Gastroesophageal sphincter (tissue), 3 donors: ENCODE results near the gene TSPEAR.

Experiments
- EP300 ChIP-seq: sonication (generic); formaldehyde crosslinking; IDR thresholded peaks from one replicate; pipeline ENCODE4 v1.6.1; 2017; ENCODE audit warnings: antibody characterized with exemption, mild to moderate bottlenecking
- POLR2AphosphoS5 ChIP-seq: sonication (generic); formaldehyde crosslinking; IDR thresholded peaks from one replicate; pipeline ENCODE4 v1.6.1; 2017; ENCODE audit warnings: antibody characterized with exemption
- TF ChIP-seq, protein P1 (sequence below), 4 experiments: fragments of 200-600 bp in 2 of 4; fragments of 450-650 bp in 2 of 4; sonication (generic) in 1 of 4; IDR thresholded peaks; one replicate each; pipeline ENCODE4 v1.5.1; 2017 to 2019; ENCODE audit warnings: antibody characterized with exemption in 4 of 4, mild to moderate bottlenecking in 2 of 4, moderate library complexity in 2 of 4

DNA sequence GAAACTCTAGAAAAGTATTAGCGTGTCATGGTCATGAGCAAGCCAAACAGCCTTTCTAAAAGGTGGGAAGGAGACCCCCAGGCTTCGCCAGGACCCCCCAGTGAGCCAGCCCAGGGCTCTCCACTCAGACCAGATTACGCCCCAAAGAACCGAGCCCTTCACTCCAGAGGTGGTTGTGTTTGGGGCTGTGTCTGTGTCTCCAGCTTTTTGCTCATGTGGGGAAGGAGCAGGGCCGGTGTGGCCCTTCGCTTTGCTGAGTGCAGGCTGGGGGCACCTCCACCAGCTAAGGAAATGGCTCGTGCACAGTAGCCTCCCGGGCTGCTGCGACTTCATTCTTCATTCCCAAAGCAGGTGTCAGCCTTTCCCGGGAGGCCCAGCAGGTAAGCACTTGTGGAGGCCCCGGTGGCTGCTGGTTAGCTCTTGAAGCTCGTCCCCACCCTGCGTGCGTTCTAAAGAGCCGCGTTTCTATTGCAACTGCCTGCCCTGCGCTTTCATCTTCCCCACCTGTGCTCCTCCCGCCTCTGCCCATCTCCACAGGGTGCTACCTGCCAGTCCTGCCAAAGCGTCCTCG is 531 bp downstream of the TSPEAR start:
- TF ChIP-seq, protein P1, sequence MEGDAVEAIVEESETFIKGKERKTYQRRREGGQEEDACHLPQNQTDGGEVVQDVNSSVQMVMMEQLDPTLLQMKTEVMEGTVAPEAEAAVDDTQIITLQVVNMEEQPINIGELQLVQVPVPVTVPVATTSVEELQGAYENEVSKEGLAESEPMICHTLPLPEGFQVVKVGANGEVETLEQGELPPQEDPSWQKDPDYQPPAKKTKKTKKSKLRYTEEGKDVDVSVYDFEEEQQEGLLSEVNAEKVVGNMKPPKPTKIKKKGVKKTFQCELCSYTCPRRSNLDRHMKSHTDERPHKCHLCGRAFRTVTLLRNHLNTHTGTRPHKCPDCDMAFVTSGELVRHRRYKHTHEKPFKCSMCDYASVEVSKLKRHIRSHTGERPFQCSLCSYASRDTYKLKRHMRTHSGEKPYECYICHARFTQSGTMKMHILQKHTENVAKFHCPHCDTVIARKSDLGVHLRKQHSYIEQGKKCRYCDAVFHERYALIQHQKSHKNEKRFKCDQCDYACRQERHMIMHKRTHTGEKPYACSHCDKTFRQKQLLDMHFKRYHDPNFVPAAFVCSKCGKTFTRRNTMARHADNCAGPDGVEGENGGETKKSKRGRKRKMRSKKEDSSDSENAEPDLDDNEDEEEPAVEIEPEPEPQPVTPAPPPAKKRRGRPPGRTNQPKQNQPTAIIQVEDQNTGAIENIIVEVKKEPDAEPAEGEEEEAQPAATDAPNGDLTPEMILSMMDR (IDR thresholded peaks at IDR 0.05), result no peak
- TF ChIP-seq EP300 (no peak), POLR2AphosphoS5 (no peak)
